Lower leg skin (tissue), 4 donors: ENCODE data around the gene ERC2. TPM values are rescaled to one million over a fixed set of nuclear protein-coding genes. Genes with fewer than 3 reads are reported as not detected.

Experiments
- DNase-seq, 2 donors: peaks; one replicate each; pipeline ENCODE4 v3.0.0-alpha.2; 2019; ENCODE audit warnings: low spot score in 2 of 2
- H3K4me3 ChIP-seq: fragments of 200-600 bp; sonication (generic); 2 replicates; pipeline ENCODE4 v1.5.1; 2017; ENCODE audit warnings: mild to moderate bottlenecking, low read depth; ENCODE audit not compliant: poor library complexity, severe bottlenecking
- CTCF ChIP-seq, 3 donors: fragments of 450-650 bp; IDR thresholded peaks; one replicate each; pipeline ENCODE4 v1.5.1; 2016; ENCODE audit warnings: antibody characterized with exemption in 3 of 3, mild to moderate bottlenecking in 3 of 3, moderate library complexity in 2 of 3
- POLR2A ChIP-seq, 2 donors: fragments of 450-650 bp; IDR thresholded peaks; one replicate each; pipeline ENCODE4 v1.6.1; 2016 to 2017; ENCODE audit warnings: antibody characterized with exemption in 2 of 2, mild to moderate bottlenecking in 1 of 2, moderate library complexity in 1 of 2
- WGBS, 2 donors: methylation state at CpG; one replicate each; pipeline ENCODE4 v1.1.5; 2018; 5-methylcytosine and 5-hydroxymethylcytosine counted together
- intact Hi-C: fragments of 100-400 bp; cut with DNase I; formaldehyde crosslinking; loops from one replicate; pipeline ENCODE4 v1.15.0; 2023; ENCODE audit warnings: low total_unique reads
- total RNA-seq, 4 donors: library from RNA; depleted of rRNA; stranded (reverse); fragments of >200 nt; gene quantifications; one replicate each; pipeline ENCODE4 v1.1.0, GENCODE V29; 2016

The ERC2 gene
- total RNA-seq, 4 donors from 2014 or later: 0.23 to 1.3 (median 0.42) TPM; not detected in 1

- no peak overlapping the region for H3K4me3 ChIP-seq
- no peak for DNase-seq
- 50 to 53% methylated on average over 12 of the region's 12 CpGs for WGBS, 2 donors
- no peak for TF ChIP-seq POLR2A (IDR thresholded peaks at IDR 0.05)
- no peak for TF ChIP-seq CTCF (IDR thresholded peaks at IDR 0.05)
- intact Hi-C loops: no loop called here
Measured at GRCh38 chr3:56458496-56459103, 9.7 kb downstream of the ERC2 start.

- DNase-seq: no peak
- WGBS, 2 donors: 17 to 26% methylated on average over 1 of the region's 1 CpG
- intact Hi-C loops: no loop called here
- no peak overlapping the region for H3K4me3 ChIP-seq
- no peak for TF ChIP-seq CTCF (IDR thresholded peaks at IDR 0.05)
- TF ChIP-seq POLR2A (IDR thresholded peaks at IDR 0.05): no peak
Measured at GRCh38 chr3:56456117-56456516, 12.2 kb downstream of the ERC2 start.

GRCh38 chr3:56453011-56453410 is 15.3 kb downstream of the ERC2 start:
- 29 to 54% methylated on average over 1 of the region's 1 CpG for whole genome bisulfite sequencing, 2 donors
- no peak for DNase-seq
- no peak overlapping the region for H3K4me3 ChIP-seq
- TF ChIP-seq CTCF (IDR thresholded peaks at IDR 0.05) (no peak), POLR2A (IDR thresholded peaks at IDR 0.05) (no peak)
- intact Hi-C loops: no loop called here

GRCh38 chr3:56452085-56452484 is 16.2 kb downstream of the ERC2 start:
- H3K4me3 ChIP-seq: no peak overlapping the region
- TF ChIP-seq POLR2A (IDR thresholded peaks at IDR 0.05) (no peak), CTCF (IDR thresholded peaks at IDR 0.05) (no peak)
- DNase-seq: no peak
- intact Hi-C loops: no loop called here

- intact Hi-C loops: no loop called here
- TF ChIP-seq CTCF (IDR thresholded peaks at IDR 0.05): no peak
- no peak for TF ChIP-seq POLR2A (IDR thresholded peaks at IDR 0.05)
- H3K4me3 ChIP-seq: no peak overlapping the region
- no peak for DNase-seq
- 79 to 82% methylated on average over 3 of the region's 3 CpGs for WGBS, 2 donors
Measured at GRCh38 chr3:56443372-56443771, 24.9 kb downstream of the ERC2 start.

GRCh38 chr3:56428667-56429066 is 39.6 kb downstream of the ERC2 start:
- no peak overlapping the region for H3K4me3 ChIP-seq
- intact Hi-C loops: no loop called here
- 80 to 87% methylated on average over 6 of the region's 6 CpGs for WGBS, 2 donors
- DNase-seq: no peak
- TF ChIP-seq CTCF (IDR thresholded peaks at IDR 0.05): no peak
- TF ChIP-seq POLR2A (IDR thresholded peaks at IDR 0.05): no peak
